ENCODE measurements around the gene STAT5A. TPM values are rescaled to one million over a fixed set of nuclear protein-coding genes. Genes with fewer than 3 reads are reported as not detected.

The STAT5A gene
- total and polyA plus RNA-seq, 9 of the 15 experiments (the other 6 are each of a cell fraction or from before 2014, with no cell fraction given) = 79.9 to 415 (median 196) TPM

- TF ChIP-seq MAFG (tag; conservative IDR thresholded peaks at IDR 0.05) (no peak), POLR2B (IDR thresholded peaks at IDR 0.05; ENCODE audit: low read depth, partially characterized antibody) (peak; percentile 44), HLTF (IDR thresholded peaks at IDR 0.05) (no peak), SMAD2 (IDR thresholded peaks at IDR 0.05; ENCODE audit: low read depth, low read length) (no peak), TCF7L2 (IDR thresholded peaks at IDR 0.05; ENCODE audit: low read depth, low read length) (no peak), CCNT2 (IDR thresholded peaks at IDR 0.05; ENCODE audit: borderline replicate concordance, extremely low read depth, insufficient read length, low read depth, low read length) (no peak), ZNF121 (CRISPR knock-in tag; conservative IDR thresholded peaks at IDR 0.05) (no peak), CBX3 (IDR thresholded peaks at IDR 0.05; ENCODE audit: borderline replicate concordance in 1 of 2, low read length in 2 of 2) (peak in 1 of 2 experiments; percentile 84; a peak in 1 of 3 replicates), ZKSCAN1 (IDR thresholded peaks at IDR 0.05; ENCODE audit: low read depth, low read length) (peak; percentile 67; the same call in 1 of the 2 replicates), ARNT (IDR thresholded peaks at IDR 0.05) (peak in 1 of 2 experiments; percentile 28; a peak in 1 of 4 replicates), PCBP1 (IDR thresholded peaks at IDR 0.05; ENCODE audit: low read depth, low read length, poor library complexity, severe bottlenecking) (no peak), HMG20B (CRISPR knock-in tag; IDR thresholded peaks at IDR 0.05) (no peak), ZFX (CRISPR knock-in tag; IDR thresholded peaks at IDR 0.05) (peak; percentile 74), ZBTB17 (CRISPR knock-in tag; IDR thresholded peaks at IDR 0.05) (0 out of 2 replicates have a peak, but pooled peaks have one; percentile 39), ZNF449 (CRISPR knock-in tag; IDR thresholded peaks at IDR 0.05) (no peak), PHB2 (IDR thresholded peaks at IDR 0.05; ENCODE audit: low read depth) (no peak), EWSR1 (IDR thresholded peaks at IDR 0.05; ENCODE audit: borderline replicate concordance, low read depth, partially characterized antibody) (no peak), ATF3 (IDR thresholded peaks at IDR 0.05) (peak; percentile 89), ATF3 (CRISPR knock-in tag; conservative IDR thresholded peaks at IDR 0.05) (no peak), MBD2 (IDR thresholded peaks at IDR 0.05; ENCODE audit: borderline replicate concordance, low read depth) (peak; percentile 45; the same call in 1 of the 2 replicates), JUNB (CRISPR knock-in tag; conservative IDR thresholded peaks at IDR 0.05) (no peak), MEIS2 (IDR thresholded peaks at IDR 0.05; ENCODE audit: partially characterized antibody) (peak; percentile 68), PRPF4 (IDR thresholded peaks at IDR 0.05; ENCODE audit: insufficient read depth, low read depth, low read length, poor library complexity, severe bottlenecking) (no peak)
- TF ChIP-seq, protein P1, sequence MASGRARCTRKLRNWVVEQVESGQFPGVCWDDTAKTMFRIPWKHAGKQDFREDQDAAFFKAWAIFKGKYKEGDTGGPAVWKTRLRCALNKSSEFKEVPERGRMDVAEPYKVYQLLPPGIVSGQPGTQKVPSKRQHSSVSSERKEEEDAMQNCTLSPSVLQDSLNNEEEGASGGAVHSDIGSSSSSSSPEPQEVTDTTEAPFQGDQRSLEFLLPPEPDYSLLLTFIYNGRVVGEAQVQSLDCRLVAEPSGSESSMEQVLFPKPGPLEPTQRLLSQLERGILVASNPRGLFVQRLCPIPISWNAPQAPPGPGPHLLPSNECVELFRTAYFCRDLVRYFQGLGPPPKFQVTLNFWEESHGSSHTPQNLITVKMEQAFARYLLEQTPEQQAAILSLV (tag; IDR thresholded peaks at IDR 0.05) = peak; percentile 87
- TF ChIP-seq, protein P2, sequence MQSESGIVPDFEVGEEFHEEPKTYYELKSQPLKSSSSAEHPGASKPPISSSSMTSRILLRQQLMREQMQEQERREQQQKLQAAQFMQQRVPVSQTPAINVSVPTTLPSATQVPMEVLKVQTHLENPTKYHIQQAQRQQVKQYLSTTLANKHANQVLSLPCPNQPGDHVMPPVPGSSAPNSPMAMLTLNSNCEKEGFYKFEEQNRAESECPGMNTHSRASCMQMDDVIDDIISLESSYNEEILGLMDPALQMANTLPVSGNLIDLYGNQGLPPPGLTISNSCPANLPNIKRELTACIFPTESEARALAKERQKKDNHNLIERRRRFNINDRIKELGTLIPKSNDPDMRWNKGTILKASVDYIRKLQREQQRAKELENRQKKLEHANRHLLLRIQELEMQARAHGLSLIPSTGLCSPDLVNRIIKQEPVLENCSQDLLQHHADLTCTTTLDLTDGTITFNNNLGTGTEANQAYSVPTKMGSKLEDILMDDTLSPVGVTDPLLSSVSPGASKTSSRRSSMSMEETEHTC (IDR thresholded peaks at IDR 0.05) = no peak
Measured at GRCh38 chr17:42311240-42312034, 23.1 kb downstream of the STAT5A start (continued).

All from K562 (cell line).